GM23338 (cell line): ENCODE data around the gene HAUS5. TPM values are rescaled to one million over a fixed set of nuclear protein-coding genes. Genes with fewer than 3 reads are reported as not detected.

Experiments used
- ATAC-seq: fragments of 200-7000 bp; cut with Tn5 transposase; 3 replicates; pipeline ENCODE4 v1.9.1; 2020
- DNase-seq: peaks from one replicate; pipeline ENCODE4 v3.0.0-alpha.2; 2015; ENCODE audit warnings: low spot score
- H2AFZ ChIP-seq: fragments of 200-600 bp; sonication (generic); 2 replicates; pipeline ENCODE4 v1.8.0; 2016; ENCODE audit warnings: antibody characterized with exemption, mild to moderate bottlenecking, moderate library complexity
- H3F3A ChIP-seq: fragments of 200-600 bp; sonication (generic); replicated peaks from 2 replicates; pipeline ENCODE4 v1.8.0; 2017; ENCODE audit warnings: antibody characterized with exemption, mixed run types, low read depth
- H3K27ac ChIP-seq: fragments of 200-600 bp; sonication (generic); 2 replicates; pipeline ENCODE4 v1.6.1; 2016; ENCODE audit warnings: low read depth
- H3K27me3 ChIP-seq: fragments of 200-600 bp; sonication (generic); 2 replicates; pipeline ENCODE4 v1.8.0; 2016; ENCODE audit warnings: mild to moderate bottlenecking, mixed run types, moderate library complexity; ENCODE audit not compliant: insufficient read depth
- H3K36me3 ChIP-seq: fragments of 200-600 bp; sonication (generic); 2 replicates; pipeline ENCODE4 v1.8.0; 2016; ENCODE audit warnings: mild to moderate bottlenecking; ENCODE audit not compliant: insufficient read depth
- H3K4me1 ChIP-seq: fragments of 200-600 bp; sonication (generic); 2 replicates; pipeline ENCODE4 v1.8.0; 2016; ENCODE audit warnings: mild to moderate bottlenecking, moderate library complexity; ENCODE audit not compliant: insufficient read depth
- H3K4me2 ChIP-seq: fragments of 200-600 bp; sonication (generic); 2 replicates; pipeline ENCODE4 v1.7.1; 2017; ENCODE audit warnings: mixed run types
- H3K4me3 ChIP-seq: fragments of 200-600 bp; sonication (generic); 2 replicates; pipeline ENCODE4 v1.6.1; 2016; ENCODE audit warnings: mixed run types
- H3K79me2 ChIP-seq: fragments of 200-600 bp; sonication (generic); replicated peaks from 2 replicates; pipeline ENCODE4 v1.8.0; 2017; ENCODE audit warnings: mild to moderate bottlenecking; ENCODE audit not compliant: insufficient read depth
- H3K9me2 ChIP-seq: fragments of 200-600 bp; sonication (generic); 2 replicates; pipeline ENCODE4 v1.8.0; 2017; ENCODE audit not compliant: insufficient read depth
- H4K20me1 ChIP-seq: fragments of 200-600 bp; sonication (generic); replicated peaks from 2 replicates; pipeline ENCODE4 v1.8.0; 2017; ENCODE audit warnings: mild to moderate bottlenecking; ENCODE audit not compliant: insufficient read depth
- H3K27ac Mint-ChIP-seq: 2 replicates; pipeline ENCODE4 v1.8.0; 2020; ENCODE audit warnings: inconsistent platforms, mild to moderate bottlenecking, moderate library complexity, mixed read lengths
- H3K27me3 Mint-ChIP-seq: 3 replicates; pipeline ENCODE4 v1.8.0; 2022; ENCODE audit warnings: low read depth, mild to moderate bottlenecking, moderate library complexity, mixed read lengths, inconsistent platforms; ENCODE audit not compliant: insufficient read depth, poor library complexity
- H3K36me3 Mint-ChIP-seq: 3 replicates; pipeline ENCODE4 v1.8.0; 2021; ENCODE audit warnings: low read depth, mild to moderate bottlenecking, inconsistent platforms, moderate library complexity, mixed read lengths
- H3K4me1 Mint-ChIP-seq: 3 replicates; pipeline ENCODE4 v1.8.0; 2020; ENCODE audit warnings: mild to moderate bottlenecking, inconsistent platforms, mixed read lengths
- H3K4me3 Mint-ChIP-seq: 3 replicates; pipeline ENCODE4 v1.8.0; 2021; ENCODE audit warnings: moderate library complexity, mild to moderate bottlenecking, inconsistent platforms, mixed read lengths
- H3K9me3 Mint-ChIP-seq: 3 replicates; pipeline ENCODE4 v1.8.0; 2020; ENCODE audit warnings: moderate library complexity, mild to moderate bottlenecking, inconsistent platforms, mixed read lengths
- CREB1 ChIP-seq: fragments of 250-450 bp; sonication (Bioruptor Pico); IDR thresholded peaks from 2 replicates; pipeline ENCODE4 v1.5.0; 2020; ENCODE audit warnings: low read depth, mild to moderate bottlenecking, moderate library complexity
- ETS1 ChIP-seq: IDR thresholded peaks from 2 replicates; pipeline ENCODE4 v1.6.1; 2016; ENCODE audit warnings: antibody characterized with exemption
- EZH2 ChIP-seq: fragments of 200-600 bp; sonication (generic); IDR thresholded peaks from one replicate; pipeline ENCODE4 v1.8.0; 2017; ENCODE audit warnings: antibody characterized with exemption, mild to moderate bottlenecking, low read depth; ENCODE audit not compliant: unreplicated experiment
- JUNB ChIP-seq: IDR thresholded peaks from one replicate; pipeline ENCODE4 v1.6.1; 2016; ENCODE audit warnings: antibody characterized with exemption; ENCODE audit not compliant: unreplicated experiment
- REST ChIP-seq: IDR thresholded peaks from one replicate; pipeline ENCODE4 v1.6.1; 2018; ENCODE audit warnings: antibody characterized with exemption; ENCODE audit not compliant: unreplicated experiment
- ZNF114 ChIP-seq: fragments of 250-450 bp; sonication (Bioruptor Pico); IDR thresholded peaks from 2 replicates; pipeline ENCODE4 v1.5.0; 2020; ENCODE audit warnings: mild to moderate bottlenecking, moderate library complexity
- ZNF331 ChIP-seq: fragments of 250-450 bp; sonication (Bioruptor Pico); IDR thresholded peaks from 2 replicates; pipeline ENCODE4 v1.5.0; 2020; ENCODE audit warnings: low read depth, mild to moderate bottlenecking, moderate library complexity
- ZNF462 ChIP-seq: fragments of 250-450 bp; sonication (Bioruptor Pico); IDR thresholded peaks from 2 replicates; pipeline ENCODE4 v1.5.0; 2020; ENCODE audit warnings: mild to moderate bottlenecking, moderate library complexity
- polyA plus RNA-seq: library from polyadenylated mRNA; unstranded; fragments of >200 nt; fragmentation: Nextera tagmentation; extraction: Ambion mirVana; gene quantifications from 2 replicates; pipeline ENCODE4 v1.2.1, GENCODE V29; 2016
- total RNA-seq: library from RNA; depleted of rRNA; stranded (reverse); fragments of >200 nt; shearing (Covaris generic); gene quantifications from 2 replicates; pipeline ENCODE4 v1.2.3, GENCODE V29; 2014

The HAUS5 gene
- total and polyA plus RNA-seq, 2 experiments from 2014 or later, result 21.9 to 23.2 TPM

GRCh38 chr19:35629332-35629633 lies 16.7 kb downstream of the HAUS5 start:
- H3K36me3 Mint-ChIP-seq, result peaks cover 35% of the 10 kb centered on the region
- H3K27ac ChIP-seq, result no peak overlapping the region; the same call in 1 of the 2 replicates
- H3K27ac Mint-ChIP-seq, result no peak overlapping the region; the same call in 1 of the 2 replicates

More at GRCh38 chr19:35629332-35629633, 16.7 kb downstream of the HAUS5 start:
- H3K27me3 ChIP-seq, result no peaks in the 10 kb centered on the region
- peaks cover 4% of the 10 kb centered on the region for H3K27me3 Mint-ChIP-seq
- H3K4me3 Mint-ChIP-seq, result peak overlapping the region; percentile 98
- peak overlapping the region; percentile 77 for H3K4me3 ChIP-seq
- no peak for TF ChIP-seq ZNF331 (CRISPR knock-in tag)
- TF ChIP-seq CREB1 (CRISPR knock-in tag), result no peak
- no peak for TF ChIP-seq REST
- TF ChIP-seq ZNF114, result no peak
- no peak for TF ChIP-seq JUNB
- TF ChIP-seq EZH2, result no peak
- TF ChIP-seq ETS1, result no peak
- no peak for TF ChIP-seq ZNF462 (CRISPR knock-in tag)
- peaks cover 6% of the 10 kb centered on the region; the same call in 1 of the 3 replicates for H3K4me1 Mint-ChIP-seq
- peaks cover 11% of the 10 kb centered on the region for H3K79me2 ChIP-seq
- H3K4me1 ChIP-seq, result peaks cover 8% of the 10 kb centered on the region
- 0 out of 2 replicates have a peak, but pooled peaks cover 4% of the 10 kb centered on the region for H3K36me3 ChIP-seq
- DNase-seq (no peak), ATAC-seq (no peak)
- peak overlapping the region; percentile 50; the same call in 1 of the 2 replicates for H2AFZ ChIP-seq
- H3K4me2 ChIP-seq, result peak overlapping the region; percentile 82
- no peaks in the 10 kb centered on the region for H3K9me3 Mint-ChIP-seq
- H3K9me2 ChIP-seq, result no peaks in the 10 kb centered on the region
- H4K20me1 ChIP-seq, result no peaks in the 10 kb centered on the region
- 0 out of 2 replicates have a peak, but pooled peaks cover 2% of the 10 kb centered on the region for H3F3A ChIP-seq
